IgD-negative memory B cell (primary cell): ENCODE results near the gene ARHGAP24. TPM values are rescaled to one million over a fixed set of nuclear protein-coding genes. Genes with fewer than 3 reads are reported as not detected.

Experiments used
- H3K27ac Mint-ChIP-seq, 3 donors: one replicate each; pipeline ENCODE4 v1.8.0; 2020 to 2022; ENCODE audit warnings: mild to moderate bottlenecking in 3 of 3, mixed read lengths in 3 of 3, moderate library complexity in 1 of 3
- H3K27me3 Mint-ChIP-seq: one replicate; pipeline ENCODE4 v1.8.0; 2021; ENCODE audit warnings: mixed read lengths
- H3K36me3 Mint-ChIP-seq: one replicate; pipeline ENCODE4 v1.8.0; 2020; ENCODE audit warnings: mild to moderate bottlenecking, mixed read lengths
- H3K4me1 Mint-ChIP-seq, 3 donors: one replicate each; pipeline ENCODE4 v1.8.0; 2020 to 2022; ENCODE audit warnings: mixed read lengths in 3 of 3, mild to moderate bottlenecking in 1 of 3
- H3K4me3 Mint-ChIP-seq, 4 donors: one replicate each; pipeline ENCODE4 v1.8.0; 2020 to 2022; ENCODE audit warnings: mild to moderate bottlenecking in 4 of 4, mixed read lengths in 4 of 4, moderate library complexity in 3 of 4
- H3K9me3 Mint-ChIP-seq, 3 donors: one replicate each; pipeline ENCODE4 v1.8.0; 2020 to 2021; ENCODE audit warnings: mixed read lengths in 3 of 3, mild to moderate bottlenecking in 1 of 3
- polyA plus RNA-seq: library from polyadenylated mRNA; unstranded; fragments of 300-500 nt; fragmentation: Illumina TruSeq; gene quantifications from one replicate; pipeline ENCODE4 v1.2.3, GENCODE V29; 2021

The ARHGAP24 gene
- polyA plus RNA-seq, 1 donor from 2014 or later: 93.4 TPM

- Mint-ChIP-seq H3K9me3 (no peaks in the 10 kb centered on the region), H3K27ac (peak overlapping the region in 2 of 3 donors; percentile 1 to 78), H3K4me3 (peak overlapping the region in 2 of 4 donors; percentile 45 to 46), H3K36me3 (peaks cover 10% of the 10 kb centered on the region), H3K27me3 (no peaks in the 10 kb centered on the region), H3K4me1 (peaks cover 27 to 56% (median 55%) of the 10 kb centered on the region in 3 donors)
Measured at GRCh38 chr4:85783483-85783882, 308.5 kb downstream of the ARHGAP24 start.

- H3K27ac Mint-ChIP-seq: peak overlapping the region in 2 of 3 donors; percentile 1 to 7
- H3K9me3 Mint-ChIP-seq: no peaks in the 10 kb centered on the region
- peaks cover 10% of the 10 kb centered on the region for H3K36me3 Mint-ChIP-seq
- H3K4me3 Mint-ChIP-seq: peak overlapping the region in 1 of 4 donors; percentile 18
- no peaks in the 10 kb centered on the region for H3K27me3 Mint-ChIP-seq
- H3K4me1 Mint-ChIP-seq: peaks cover 26 to 55% (median 54%) of the 10 kb centered on the region in 3 donors
Measured at GRCh38 chr4:85783900-85784299, 308.9 kb downstream of the ARHGAP24 start.

DNA sequence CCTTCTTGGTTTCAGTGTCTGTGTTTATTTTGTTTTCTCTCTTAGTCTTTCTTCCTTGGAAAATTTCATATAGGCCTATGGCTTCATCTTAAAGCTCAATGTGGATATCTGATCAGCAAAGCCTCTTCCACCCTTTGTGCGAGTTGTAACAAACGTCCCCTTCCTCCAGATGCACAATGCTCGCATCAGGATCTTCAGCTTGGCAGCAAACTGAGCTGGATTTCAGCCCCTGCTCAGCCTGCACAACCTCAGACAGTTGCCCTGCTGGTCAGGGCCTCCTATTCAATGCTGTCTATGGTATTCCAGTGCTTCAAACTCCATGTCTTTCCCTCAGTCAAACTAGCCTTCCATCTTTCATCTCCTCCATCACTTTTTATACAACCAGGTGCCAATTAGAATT, 309.4 kb downstream of the ARHGAP24 start:
- no peaks in the 10 kb centered on the region for H3K9me3 Mint-ChIP-seq
- no peaks in the 10 kb centered on the region for H3K27me3 Mint-ChIP-seq
- peaks cover 10% of the 10 kb centered on the region for H3K36me3 Mint-ChIP-seq
- H3K4me1 Mint-ChIP-seq: peaks cover 22 to 52% (median 50%) of the 10 kb centered on the region in 3 donors
- H3K4me3 Mint-ChIP-seq: no peak overlapping the region
- peak overlapping the region in 2 of 3 donors; percentile 1 to 7 for H3K27ac Mint-ChIP-seq

- Mint-ChIP-seq H3K36me3 (peaks cover 10% of the 10 kb centered on the region), H3K4me1 (peaks cover 22 to 55% (median 49%) of the 10 kb centered on the region in 3 donors)
Measured at GRCh38 chr4:85784947-85785346, 310.0 kb downstream of the ARHGAP24 start.

DNA sequence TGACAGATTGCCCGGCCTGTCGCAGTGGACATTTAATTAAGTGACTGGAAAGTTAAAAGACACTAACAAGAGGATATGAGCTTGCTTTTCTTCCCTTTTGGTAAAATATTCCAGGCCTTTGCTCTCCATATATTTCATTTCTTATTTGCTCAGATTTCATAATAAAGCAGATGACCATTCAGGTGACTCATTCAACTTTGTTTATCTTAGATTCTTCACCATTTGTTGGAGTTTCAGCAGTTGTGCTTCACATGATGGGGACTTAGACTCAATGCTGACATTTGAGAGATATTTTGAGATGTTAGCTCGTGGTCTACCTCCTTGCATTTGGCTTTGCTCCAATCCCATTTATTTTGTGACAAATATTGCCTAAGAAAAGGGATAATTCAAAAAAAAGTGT, 312.2 kb downstream of the ARHGAP24 start:
- peaks cover 21 to 63% (median 59%) of the 10 kb centered on the region in 3 donors for H3K4me1 Mint-ChIP-seq
- no peak overlapping the region for H3K4me3 Mint-ChIP-seq
- no peaks in the 10 kb centered on the region for H3K9me3 Mint-ChIP-seq
- peaks cover 10% of the 10 kb centered on the region for H3K36me3 Mint-ChIP-seq
- no peak overlapping the region for H3K27ac Mint-ChIP-seq
- H3K27me3 Mint-ChIP-seq: no peaks in the 10 kb centered on the region

More at GRCh38 chr4:85784947-85785346, 310.0 kb downstream of the ARHGAP24 start:
- peak overlapping the region in 1 of 4 donors; percentile 0 for H3K4me3 Mint-ChIP-seq
- no peaks in the 10 kb centered on the region for H3K9me3 Mint-ChIP-seq
- H3K27me3 Mint-ChIP-seq: no peaks in the 10 kb centered on the region
- no peak overlapping the region for H3K27ac Mint-ChIP-seq

DNA sequence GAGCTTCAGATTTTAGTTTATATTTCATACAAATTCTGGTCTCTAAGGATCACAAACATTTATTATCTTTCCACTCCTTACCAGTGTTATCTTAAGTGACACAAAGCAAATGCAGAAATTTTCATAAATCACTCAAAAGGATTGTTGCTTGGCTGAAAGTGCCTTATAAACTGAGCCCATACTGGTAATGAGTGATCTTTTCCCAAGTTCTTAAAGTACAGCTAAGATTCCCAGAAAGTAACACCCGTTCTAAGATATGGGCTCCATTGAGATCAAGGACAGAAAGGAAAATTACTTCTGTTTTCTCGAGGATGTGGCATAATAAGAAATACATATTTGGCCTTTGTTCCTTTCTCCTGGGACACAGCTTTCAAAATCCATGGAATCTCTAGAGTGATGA, 313.7 kb downstream of the ARHGAP24 start:
- Mint-ChIP-seq H3K9me3 (no peaks in the 10 kb centered on the region), H3K36me3 (peaks cover 10% of the 10 kb centered on the region), H3K27me3 (no peaks in the 10 kb centered on the region), H3K4me3 (peak overlapping the region in 1 of 4 donors; percentile 73), H3K4me1 (peaks cover 23 to 58% (median 52%) of the 10 kb centered on the region in 3 donors), H3K27ac (no peak overlapping the region)

- H3K4me1 Mint-ChIP-seq: peaks cover 18 to 52% (median 48%) of the 10 kb centered on the region in 3 donors
- no peaks in the 10 kb centered on the region for H3K9me3 Mint-ChIP-seq
- no peak overlapping the region for H3K27ac Mint-ChIP-seq
- H3K4me3 Mint-ChIP-seq: no peak overlapping the region
- peaks cover 9% of the 10 kb centered on the region for H3K36me3 Mint-ChIP-seq
- H3K27me3 Mint-ChIP-seq: no peaks in the 10 kb centered on the region
Measured at GRCh38 chr4:85789241-85789640, 314.3 kb downstream of the ARHGAP24 start.

GRCh38 chr4:85790582-85790981, 315.6 kb downstream of the ARHGAP24 start:
- Mint-ChIP-seq H3K27ac (no peak overlapping the region), H3K4me3 (no peak overlapping the region), H3K36me3 (peaks cover 4% of the 10 kb centered on the region), H3K4me1 (peaks cover 18 to 54% (median 46%) of the 10 kb centered on the region in 3 donors), H3K9me3 (no peaks in the 10 kb centered on the region), H3K27me3 (no peaks in the 10 kb centered on the region)

DNA sequence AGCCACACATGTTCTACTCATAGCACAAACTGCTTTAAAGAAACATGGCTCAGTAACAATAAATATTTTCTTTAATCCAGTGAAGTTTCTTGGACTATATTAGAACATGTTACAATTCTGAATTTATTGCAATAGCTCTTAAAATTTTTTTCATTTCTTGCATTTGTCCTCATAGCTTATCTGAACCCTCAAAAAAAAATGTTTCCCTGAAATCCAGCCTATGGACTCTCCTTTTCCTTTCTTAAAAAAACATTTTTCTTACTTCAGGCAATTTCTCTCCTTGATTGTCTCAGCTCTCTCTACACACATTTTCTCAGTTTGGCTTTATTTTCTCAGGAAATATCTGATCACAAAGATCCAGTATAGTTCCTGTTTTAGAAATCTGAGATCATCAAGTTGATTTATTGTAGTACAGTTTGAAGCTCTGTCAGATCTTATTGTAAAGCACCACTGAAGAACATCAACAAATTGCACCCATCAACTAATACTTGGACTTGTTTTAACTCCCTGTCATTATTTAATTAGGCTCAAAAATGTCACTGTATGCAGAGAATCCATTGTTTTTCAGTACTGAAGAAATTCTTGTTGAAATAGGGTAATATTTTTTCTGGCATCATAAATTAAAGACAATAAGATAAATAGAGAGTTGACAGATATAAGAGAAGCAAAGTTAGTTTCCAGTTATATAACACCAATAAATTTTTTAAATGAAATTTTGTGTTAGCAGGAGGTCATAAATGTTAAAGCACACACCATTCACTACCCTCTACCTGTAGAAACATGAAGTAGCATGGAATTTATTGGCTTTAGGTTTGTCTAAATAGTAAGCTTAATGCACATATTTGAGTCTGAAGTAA, 317.7 kb downstream of the ARHGAP24 start:
- H3K36me3 Mint-ChIP-seq: no peaks in the 10 kb centered on the region
- H3K27ac Mint-ChIP-seq: peak overlapping the region in 1 of 3 donors; percentile 60
- H3K9me3 Mint-ChIP-seq: no peaks in the 10 kb centered on the region
- H3K27me3 Mint-ChIP-seq: no peaks in the 10 kb centered on the region
- peaks cover 17 to 53% (median 38%) of the 10 kb centered on the region in 3 donors for H3K4me1 Mint-ChIP-seq
- peak overlapping the region in 1 of 4 donors; percentile 3 for H3K4me3 Mint-ChIP-seq

DNA sequence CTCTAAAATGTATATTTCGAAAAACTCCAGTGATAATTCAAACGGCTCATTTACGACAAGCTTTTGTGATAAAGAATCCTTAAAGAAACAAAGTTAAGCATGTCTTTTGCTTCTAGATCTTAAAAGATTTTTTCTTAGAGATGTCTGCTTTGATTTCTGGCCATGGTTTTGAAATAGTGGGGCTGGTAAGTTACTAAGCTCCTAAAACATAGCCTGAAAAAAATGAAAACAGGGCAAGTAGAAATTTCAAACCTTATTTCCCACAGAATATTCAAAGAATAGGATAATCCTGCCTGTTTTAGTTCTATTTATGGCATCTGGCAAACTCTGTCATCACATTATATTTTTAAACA, 318.3 kb downstream of the ARHGAP24 start:
- Mint-ChIP-seq H3K4me3 (no peak overlapping the region), H3K36me3 (no peaks in the 10 kb centered on the region), H3K4me1 (peaks cover 18 to 48% (median 34%) of the 10 kb centered on the region in 3 donors)

DNA sequence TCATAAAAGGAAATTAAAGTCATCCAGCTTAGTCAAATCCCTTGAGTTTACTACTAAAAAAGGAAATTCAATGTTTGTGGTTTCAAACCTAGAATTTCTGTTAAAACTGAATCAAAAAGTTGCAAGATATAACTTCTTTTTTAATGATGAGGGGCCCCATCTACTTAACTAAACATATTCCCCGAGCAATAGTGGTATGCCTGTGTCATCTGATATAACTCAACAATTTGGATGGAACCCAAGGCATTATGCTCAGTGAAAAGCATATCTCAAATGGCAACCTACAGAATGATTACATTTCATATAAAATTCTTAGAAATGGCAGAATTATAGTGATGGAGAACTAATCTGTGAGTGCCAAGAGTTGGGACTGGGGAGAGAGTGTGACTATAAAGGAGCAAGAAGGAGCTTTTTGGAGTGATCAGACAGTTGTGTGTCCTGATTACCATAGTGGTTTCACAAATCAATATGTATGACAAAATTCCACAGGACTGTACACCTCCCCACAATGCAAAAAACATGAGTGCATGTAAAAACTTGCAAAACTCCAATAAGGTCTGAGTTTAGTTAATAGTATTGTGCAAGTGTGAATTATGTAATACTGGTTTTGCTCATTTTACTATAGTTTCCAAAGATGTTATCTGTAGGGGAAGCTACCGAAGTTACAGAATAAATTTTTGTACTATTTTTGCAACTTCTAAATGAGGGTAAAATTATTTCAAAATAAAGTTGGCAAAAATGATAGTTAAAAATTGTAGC, 323.2 kb downstream of the ARHGAP24 start:
- H3K4me1 Mint-ChIP-seq: peaks cover 8 to 20% (median 16%) of the 10 kb centered on the region in 3 donors
- H3K9me3 Mint-ChIP-seq: no peaks in the 10 kb centered on the region
- H3K36me3 Mint-ChIP-seq: no peaks in the 10 kb centered on the region
- H3K27me3 Mint-ChIP-seq: no peaks in the 10 kb centered on the region
- no peak overlapping the region for H3K27ac Mint-ChIP-seq
- no peak overlapping the region for H3K4me3 Mint-ChIP-seq

More for the DNA sequence above, 318.3 kb downstream of the ARHGAP24 start:
- H3K27ac Mint-ChIP-seq: peak overlapping the region in 1 of 3 donors; percentile 60
- no peaks in the 10 kb centered on the region for H3K9me3 Mint-ChIP-seq
- no peaks in the 10 kb centered on the region for H3K27me3 Mint-ChIP-seq

GRCh38 chr4:85803856-85804255, 328.9 kb downstream of the ARHGAP24 start:
- Mint-ChIP-seq H3K36me3 (peaks cover 9% of the 10 kb centered on the region), H3K27me3 (no peaks in the 10 kb centered on the region), H3K27ac (no peak overlapping the region), H3K4me3 (no peak overlapping the region), H3K9me3 (no peaks in the 10 kb centered on the region), H3K4me1 (peaks cover 3 to 39% (median 19%) of the 10 kb centered on the region in 3 donors)

DNA sequence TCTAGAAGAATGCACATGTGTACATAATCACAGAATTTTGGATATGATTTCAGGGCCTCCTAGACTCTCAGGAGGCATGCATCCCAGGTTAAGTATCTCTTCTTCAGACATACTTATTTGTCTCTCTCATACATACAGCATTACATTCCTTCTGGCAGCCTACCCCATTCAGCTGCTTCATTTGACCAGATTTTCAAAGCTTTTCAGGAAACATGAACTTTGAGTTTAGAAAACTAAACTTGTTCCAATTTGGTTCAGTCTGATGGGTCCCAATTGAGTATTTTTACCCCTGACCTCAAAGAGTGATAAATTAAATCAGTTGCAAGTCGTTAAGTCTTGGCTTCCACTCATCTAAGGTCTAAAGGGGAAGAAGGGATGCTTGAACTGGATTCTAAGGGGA, 330.9 kb downstream of the ARHGAP24 start:
- H3K9me3 Mint-ChIP-seq: no peaks in the 10 kb centered on the region
- no peak overlapping the region for H3K27ac Mint-ChIP-seq
- peaks cover 2 to 43% (median 13%) of the 10 kb centered on the region in 3 donors for H3K4me1 Mint-ChIP-seq
- H3K36me3 Mint-ChIP-seq: peaks cover 9% of the 10 kb centered on the region
- H3K4me3 Mint-ChIP-seq: no peak overlapping the region
- H3K27me3 Mint-ChIP-seq: no peaks in the 10 kb centered on the region

GRCh38 chr4:85806334-85806733, 331.4 kb downstream of the ARHGAP24 start:
- no peak overlapping the region for H3K4me3 Mint-ChIP-seq
- no peaks in the 10 kb centered on the region for H3K27me3 Mint-ChIP-seq
- H3K4me1 Mint-ChIP-seq: peaks cover 2 to 43% (median 13%) of the 10 kb centered on the region in 3 donors
- peaks cover 9% of the 10 kb centered on the region for H3K36me3 Mint-ChIP-seq
- H3K27ac Mint-ChIP-seq: no peak overlapping the region
- no peaks in the 10 kb centered on the region for H3K9me3 Mint-ChIP-seq
